Activated CD8-positive, alpha-beta memory T cell treated with anti-CD3 and anti-CD28 coated beads for 1 hour (primary cell): ENCODE data around the gene SEZ6L.

ENCODE experiments used
- DNase-seq, 2 donors: peaks; one replicate each; pipeline ENCODE4 v3.0.0-alpha.2; 2020; ENCODE audit warnings: low read depth in 1 of 2; ENCODE audit errors: extremely low read depth in 1 of 2

The SEZ6L gene

GRCh38 chr22:26414347-26414746 lies 245.1 kb downstream of the SEZ6L start:
- DNase-seq: no peak

- no peak for DNase-seq
Measured at GRCh38 chr22:26416256-26416655, 247.0 kb downstream of the SEZ6L start.

- DNase-seq: no peak
Measured at GRCh38 chr22:26416670-26417276, 247.5 kb downstream of the SEZ6L start.

- DNase-seq: no peak
Measured at GRCh38 chr22:26417406-26417805, 248.1 kb downstream of the SEZ6L start.

- no peak for DNase-seq
Measured at GRCh38 chr22:26418620-26419019, 249.4 kb downstream of the SEZ6L start.

GRCh38 chr22:26426924-26427323 lies 257.7 kb downstream of the SEZ6L start:
- DNase-seq: no peak

GRCh38 chr22:26428515-26429457 lies 259.5 kb downstream of the SEZ6L start, which contains the start of gene ASPHD2:
Gene ASPHD2 (plus strand): TSS chr22:26429260. CDS start chr22:26433616, 4,356 bp downstream.
- DNase-seq: peak; percentile 37 to 67

GRCh38 chr22:26429458-26430286 lies 260.4 kb downstream of the SEZ6L start:
- no peak for DNase-seq

- no peak for DNase-seq
Measured at GRCh38 chr22:26430600-26430999, 261.3 kb downstream of the SEZ6L start.

- DNase-seq: no peak
Measured at GRCh38 chr22:26431261-26431995, 262.2 kb downstream of the SEZ6L start.

- no peak for DNase-seq
Measured at GRCh38 chr22:26432619-26433311, 263.5 kb downstream of the SEZ6L start.
